DOHH2 (cell line): ENCODE data around the gene PSMD6.

Experiments
- H3F3A ChIP-seq: fragments of 200-600 bp; sonication (generic), shearing (Covaris generic); 2 replicates; pipeline ENCODE4 v1.6.0; 2016; ENCODE audit warnings: antibody characterized with exemption, mild to moderate bottlenecking; ENCODE audit not compliant: control insufficient read depth, insufficient read depth
- H3K27ac ChIP-seq: fragments of 200-600 bp; sonication (generic); 2 replicates; pipeline ENCODE4 v1.5.1; 2014; ENCODE audit warnings: low read depth, mild to moderate bottlenecking, low read length, moderate library complexity
- H3K27me3 ChIP-seq: fragments of 200-600 bp; sonication (generic); 2 replicates; pipeline ENCODE4 v1.6.1; 2014; ENCODE audit warnings: mild to moderate bottlenecking, low read length, mixed read lengths; ENCODE audit not compliant: control insufficient read depth
- H3K36me3 ChIP-seq: fragments of 200-600 bp; sonication (generic); 2 replicates; pipeline ENCODE4 v1.6.1; 2014; ENCODE audit warnings: mild to moderate bottlenecking, low read length, moderate library complexity, mixed read lengths; ENCODE audit not compliant: control insufficient read depth
- H3K4me1 ChIP-seq: fragments of 200-600 bp; sonication (generic); 2 replicates; pipeline ENCODE4 v1.6.1; 2014; ENCODE audit warnings: mild to moderate bottlenecking, low read length, mixed read lengths; ENCODE audit not compliant: control insufficient read depth
- H3K4me2 ChIP-seq: fragments of 200-600 bp; sonication (generic); 2 replicates; pipeline ENCODE4 v1.6.0; 2014; ENCODE audit warnings: mild to moderate bottlenecking, low read length, moderate library complexity
- H3K4me3 ChIP-seq: fragments of 200-600 bp; sonication (generic); 2 replicates; pipeline ENCODE4 v1.5.1; 2014; ENCODE audit warnings: mild to moderate bottlenecking, low read length, mixed read lengths
- H3K79me2 ChIP-seq: fragments of 200-600 bp; sonication (generic); 2 replicates; pipeline ENCODE4 v1.6.1; 2014; ENCODE audit warnings: mild to moderate bottlenecking, low read length, mixed read lengths; ENCODE audit not compliant: control insufficient read depth
- H3K9me2 ChIP-seq: fragments of 200-600 bp; sonication (generic); replicated peaks from 2 replicates; pipeline ENCODE4 v1.6.1; 2014; ENCODE audit warnings: mild to moderate bottlenecking, low read length, mixed read lengths; ENCODE audit not compliant: control insufficient read depth
- H3K9me3 ChIP-seq: fragments of 200-600 bp; sonication (generic); 2 replicates; pipeline ENCODE4 v1.6.1; 2014; ENCODE audit warnings: antibody characterized with exemption, low read length, mixed read lengths; ENCODE audit not compliant: control insufficient read depth, insufficient read depth
- H4K20me1 ChIP-seq: fragments of 200-600 bp; sonication (generic); 2 replicates; pipeline ENCODE4 v1.6.0; 2014; ENCODE audit warnings: low read depth, mild to moderate bottlenecking, antibody characterized with exemption, low read length, moderate library complexity; ENCODE audit not compliant: control insufficient read depth, insufficient read depth
- CTCF ChIP-seq: fragments of 200-600 bp; sonication (generic); IDR thresholded peaks from one replicate; pipeline ENCODE4 v1.5.1; 2014; ENCODE audit warnings: antibody characterized with exemption, mild to moderate bottlenecking, low read depth, low read length; ENCODE audit not compliant: poor library complexity, severe bottlenecking
- EZH2phosphoT487 ChIP-seq: fragments of 200-600 bp; sonication (generic); IDR thresholded peaks from 2 replicates; pipeline ENCODE4 v1.6.1; 2017; ENCODE audit warnings: borderline replicate concordance, mild to moderate bottlenecking, antibody characterized with exemption, low read length, moderate library complexity, mixed read lengths

PSMD6 gene

GRCh38 chr3:64049832-64050231 is 26.5 kb upstream of the PSMD6 start:
- Histone ChIP-seq H3F3A (no peaks in the 10 kb centered on the region), H3K9me3 (no peaks in the 10 kb centered on the region), H3K4me1 (peaks cover 9% of the 10 kb centered on the region), H3K27ac (no peak overlapping the region), H3K9me2 (no peaks in the 10 kb centered on the region), H3K79me2 (no peaks in the 10 kb centered on the region), H3K4me2 (no peak overlapping the region), H3K4me3 (no peak overlapping the region), H3K36me3 (no peaks in the 10 kb centered on the region), H4K20me1 (no peaks in the 10 kb centered on the region), H3K27me3 (no peaks in the 10 kb centered on the region)
- TF ChIP-seq CTCF (no peak), EZH2phosphoT487 (no peak)

GRCh38 chr3:64049136-64049535 is 25.8 kb upstream of the PSMD6 start:
- Histone ChIP-seq H3K9me3 (no peaks in the 10 kb centered on the region), H3F3A (no peaks in the 10 kb centered on the region), H3K79me2 (no peaks in the 10 kb centered on the region), H3K4me3 (no peak overlapping the region), H3K27ac (no peak overlapping the region), H3K4me2 (no peak overlapping the region), H4K20me1 (no peaks in the 10 kb centered on the region), H3K27me3 (no peaks in the 10 kb centered on the region), H3K4me1 (peaks cover 9% of the 10 kb centered on the region), H3K36me3 (no peaks in the 10 kb centered on the region), H3K9me2 (no peaks in the 10 kb centered on the region)
- TF ChIP-seq EZH2phosphoT487: no peak
- TF ChIP-seq CTCF: no peak

- no peaks in the 10 kb centered on the region for H3K27me3 ChIP-seq
- TF ChIP-seq CTCF (no peak), EZH2phosphoT487 (no peak)
- no peak overlapping the region for H3K27ac ChIP-seq
- no peaks in the 10 kb centered on the region for H3K79me2 ChIP-seq
- no peaks in the 10 kb centered on the region for H3K9me3 ChIP-seq
- no peaks in the 10 kb centered on the region for H3K36me3 ChIP-seq
- H3F3A ChIP-seq: no peaks in the 10 kb centered on the region
- H3K4me2 ChIP-seq: no peak overlapping the region
- H3K4me3 ChIP-seq: no peak overlapping the region
- H4K20me1 ChIP-seq: no peaks in the 10 kb centered on the region
- H3K4me1 ChIP-seq: peaks cover 9% of the 10 kb centered on the region
- H3K9me2 ChIP-seq: no peaks in the 10 kb centered on the region
Observed at GRCh38 chr3:64048631-64049061, 25.4 kb upstream of the PSMD6 start.

- H3K4me1 ChIP-seq: peaks cover 9% of the 10 kb centered on the region
- no peaks in the 10 kb centered on the region for H3F3A ChIP-seq
- H3K9me2 ChIP-seq: no peaks in the 10 kb centered on the region
- H4K20me1 ChIP-seq: no peaks in the 10 kb centered on the region
- no peaks in the 10 kb centered on the region for H3K9me3 ChIP-seq
- TF ChIP-seq CTCF (no peak), EZH2phosphoT487 (no peak)
- no peaks in the 10 kb centered on the region for H3K27me3 ChIP-seq
- H3K79me2 ChIP-seq: no peaks in the 10 kb centered on the region
- no peak overlapping the region for H3K27ac ChIP-seq
- H3K4me2 ChIP-seq: no peak overlapping the region
- no peak overlapping the region for H3K4me3 ChIP-seq
- no peaks in the 10 kb centered on the region for H3K36me3 ChIP-seq
Observed at GRCh38 chr3:64047787-64048186, 24.5 kb upstream of the PSMD6 start.
